ENCODE results near the gene ATOSB. TPM values are rescaled to one million over a fixed set of nuclear protein-coding genes. Genes with fewer than 3 reads are reported as not detected.
"Not testable (repeated sequence)": the region's sequence is repeated elsewhere in the genome, so short reads cannot be mapped to it uniquely, and the experiment has no call there.

Gene ATOSB, protein sequence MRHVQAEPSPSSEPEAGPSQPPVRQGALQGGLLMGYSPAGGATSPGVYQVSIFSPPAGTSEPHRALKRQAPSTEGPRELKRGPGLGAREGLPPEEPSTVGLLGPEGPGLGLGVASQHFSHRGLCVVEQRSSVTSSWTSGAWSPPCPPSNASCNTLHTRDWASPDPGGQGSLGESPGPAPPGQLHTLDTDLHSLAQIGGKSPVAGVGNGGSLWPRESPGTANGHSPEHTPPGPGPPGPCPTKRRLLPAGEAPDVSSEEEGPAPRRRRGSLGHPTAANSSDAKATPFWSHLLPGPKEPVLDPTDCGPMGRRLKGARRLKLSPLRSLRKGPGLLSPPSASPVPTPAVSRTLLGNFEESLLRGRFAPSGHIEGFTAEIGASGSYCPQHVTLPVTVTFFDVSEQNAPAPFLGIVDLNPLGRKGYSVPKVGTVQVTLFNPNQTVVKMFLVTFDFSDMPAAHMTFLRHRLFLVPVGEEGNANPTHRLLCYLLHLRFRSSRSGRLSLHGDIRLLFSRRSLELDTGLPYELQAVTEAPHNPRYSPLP
- total RNA-seq (2014; rRNA removed; shearing (Covaris generic)) = 9.6 and 10.6 TPM in 2 replicates
- polyA plus RNA-seq (2014; cell fraction: nucleus; rRNA removed) = 9.5 and 9.7 TPM in 2 replicates

- DNase-seq (ENCODE audit: extremely low read depth, low read depth) = peak; percentile 87
Observed at GRCh38 chr9:35115680-35116538, at the start of gene ATOSB. Gene ATOSB (minus strand): TSS chr9:35115862. CDS start chr9:35108274, 7,588 bp downstream.

- no peak for DNase-seq (ENCODE audit: extremely low read depth, low read depth)
Observed at GRCh38 chr9:35164711-35165110, 49.0 kb upstream of the ATOSB start.

DNA sequence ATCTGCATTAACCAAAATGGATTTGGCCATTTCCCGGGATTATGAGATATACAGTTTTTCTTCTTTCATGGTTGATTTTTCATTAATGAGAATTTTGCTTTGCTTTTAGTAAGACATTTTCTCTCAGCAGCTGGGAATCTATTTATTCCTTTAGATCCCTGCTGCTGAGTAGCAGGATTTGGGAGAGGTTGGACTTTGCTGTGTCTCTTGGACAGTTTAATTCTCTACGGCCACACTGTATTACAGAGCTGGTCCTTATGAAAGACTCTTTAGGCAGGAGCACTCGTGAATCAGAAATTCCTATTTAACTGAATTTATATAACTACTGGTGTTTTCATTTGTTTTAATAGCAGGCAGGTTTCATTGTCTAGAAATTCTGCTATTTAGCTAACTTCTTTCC, 47.8 kb upstream of the ATOSB start:
- DNase-seq (ENCODE audit: extremely low read depth, low read depth) = no peak

DNA sequence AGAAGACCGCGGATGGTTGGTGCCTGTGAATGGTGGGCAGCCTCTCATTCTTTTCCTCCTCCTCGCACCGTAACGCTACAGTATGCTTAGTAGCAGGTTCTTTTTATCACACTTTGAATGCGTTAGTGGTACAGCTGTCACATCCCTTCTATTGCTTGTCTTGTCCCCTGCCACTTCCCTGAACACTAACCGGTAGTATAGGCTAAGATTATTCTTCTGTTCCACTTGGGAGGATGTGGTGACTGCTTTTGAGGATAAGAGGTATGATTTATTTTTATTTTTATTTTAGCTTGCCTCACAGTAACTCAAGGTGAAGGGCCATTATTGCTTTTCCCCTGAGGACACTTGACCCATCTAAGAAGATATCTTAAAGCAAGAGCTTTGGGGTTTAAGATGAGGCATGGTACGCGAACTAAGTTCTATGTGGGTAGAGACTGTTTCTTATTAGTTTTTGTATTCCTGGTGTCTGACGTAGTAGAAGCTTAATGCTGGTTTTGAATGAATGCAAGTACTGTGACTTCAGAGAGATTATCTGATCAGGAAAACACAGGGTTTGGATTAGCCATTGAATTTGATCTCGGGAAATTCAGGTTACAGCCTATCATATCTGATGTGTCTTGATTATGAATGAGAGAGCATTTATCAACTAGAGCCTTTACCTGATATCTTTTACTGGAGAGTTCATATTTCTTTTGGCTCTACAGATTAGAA, 47.1 kb upstream of the ATOSB start:
- no peak for DNase-seq (ENCODE audit: extremely low read depth, low read depth)

GRCh38 chr9:35161713-35162604, 46.3 kb upstream of the ATOSB start, which contains the start of gene UNC13B:
Gene UNC13B (plus strand): TSS chr9:35162009. CDS start chr9:35162284, 275 bp downstream.
- peak; percentile 86 for DNase-seq (ENCODE audit: extremely low read depth, low read depth)

DNA sequence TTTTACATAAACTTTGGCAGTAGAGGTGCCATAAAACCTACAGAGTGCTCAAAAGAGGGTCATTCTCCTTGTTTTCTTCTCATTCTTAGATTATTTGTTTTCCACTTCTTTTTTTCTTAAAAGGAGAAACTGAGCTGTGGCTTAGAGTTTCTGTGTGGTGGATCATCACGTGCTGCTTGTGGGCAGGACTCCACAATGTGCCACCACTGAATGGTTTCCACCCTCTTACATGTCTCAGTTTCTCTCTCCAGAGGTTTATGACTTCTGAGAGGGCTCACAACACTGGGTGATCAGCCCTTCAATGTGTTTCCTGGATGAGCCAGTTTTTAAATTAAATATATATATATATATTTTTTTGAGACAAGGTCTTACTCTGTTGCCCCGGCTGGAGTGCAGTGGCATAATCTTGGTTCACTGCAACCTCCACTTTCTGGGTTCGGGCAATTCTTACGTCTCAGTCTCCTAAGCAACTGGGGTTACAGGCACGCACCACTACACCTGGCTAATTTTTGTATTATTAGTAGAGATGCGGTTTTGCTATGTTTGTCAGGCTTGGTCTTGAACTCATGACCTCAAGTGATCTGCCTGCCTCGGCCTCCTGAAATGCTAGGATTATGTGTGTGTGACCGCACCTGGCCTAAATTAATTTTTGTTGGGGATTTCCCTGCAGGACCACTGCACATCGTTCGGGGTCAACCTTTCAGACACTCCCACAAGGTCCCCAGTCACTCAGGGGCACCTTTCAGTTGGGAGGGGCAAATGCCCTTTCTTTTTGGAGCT, 43.0 kb upstream of the ATOSB start:
- no peak for DNase-seq (ENCODE audit: extremely low read depth, low read depth)

GRCh38 chr9:35157836-35158235, 42.2 kb upstream of the ATOSB start:
- DNase-seq (ENCODE audit: extremely low read depth, low read depth) = not testable (repeated sequence)

DNA sequence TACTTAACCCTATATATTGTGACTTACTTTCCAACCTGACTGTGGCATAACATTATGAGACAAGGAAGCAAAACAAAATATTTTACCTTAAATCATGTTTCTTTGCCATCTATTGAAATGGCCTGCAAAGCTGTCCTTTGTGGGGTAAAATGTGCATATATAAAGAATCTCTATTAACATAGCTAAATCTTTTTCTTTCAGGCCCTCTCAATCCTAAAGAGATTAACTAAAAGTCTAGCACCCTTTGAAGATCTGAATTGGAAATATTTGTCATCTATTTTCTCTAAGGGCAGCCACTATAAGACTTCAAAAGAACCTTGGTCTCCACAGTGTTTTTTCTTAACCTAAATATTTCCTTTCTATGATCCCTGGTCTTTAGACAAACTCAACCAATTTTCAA, 41.1 kb upstream of the ATOSB start:
- DNase-seq (ENCODE audit: extremely low read depth, low read depth) = no peak

GRCh38 chr9:35152926-35153325, 37.3 kb upstream of the ATOSB start:
- no peak for DNase-seq (ENCODE audit: extremely low read depth, low read depth)

- DNase-seq (ENCODE audit: extremely low read depth, low read depth) = not testable (repeated sequence)
Observed at GRCh38 chr9:35147941-35148563, 32.4 kb upstream of the ATOSB start.

DNA sequence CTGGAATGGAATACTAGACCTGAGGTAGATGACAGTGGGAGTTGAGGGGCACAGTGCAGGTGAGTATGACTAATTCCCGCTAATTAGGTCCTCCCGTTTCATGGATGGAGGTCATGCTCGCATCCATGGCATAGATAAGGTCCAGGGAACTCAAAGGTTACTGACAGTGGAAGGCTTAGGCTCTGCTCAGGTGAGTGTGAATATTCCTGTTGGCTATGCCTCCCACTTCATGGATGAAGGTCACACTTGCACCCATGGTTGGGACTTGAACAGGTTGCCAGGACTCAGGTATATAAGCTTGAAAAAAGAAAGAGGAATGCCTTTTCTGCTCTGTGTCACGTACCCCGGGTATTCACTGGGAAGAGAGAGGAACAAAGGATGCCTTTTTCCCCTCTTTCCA, 26.4 kb upstream of the ATOSB start:
- DNase-seq (ENCODE audit: extremely low read depth, low read depth) = no peak

DNA sequence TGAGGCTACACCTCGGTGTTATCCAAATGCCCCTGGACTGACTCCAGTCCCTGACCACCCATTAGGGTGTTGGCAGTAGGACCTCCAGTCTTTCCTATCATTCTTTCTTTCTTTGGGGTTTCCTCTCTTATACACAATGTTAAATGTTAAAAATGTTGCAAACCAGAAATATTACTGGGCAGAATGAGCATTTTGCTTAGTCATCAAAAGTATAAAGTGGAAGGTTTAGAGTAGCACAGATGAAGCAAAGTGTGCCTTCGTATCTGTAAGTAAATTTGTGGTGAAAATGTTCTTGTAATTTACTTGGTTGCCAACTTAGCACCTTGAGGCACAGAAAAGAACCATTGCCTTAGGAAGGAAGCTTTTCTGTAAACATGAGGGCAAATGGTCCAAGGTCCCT, 24.4 kb upstream of the ATOSB start:
- no peak for DNase-seq (ENCODE audit: extremely low read depth, low read depth)

DNA sequence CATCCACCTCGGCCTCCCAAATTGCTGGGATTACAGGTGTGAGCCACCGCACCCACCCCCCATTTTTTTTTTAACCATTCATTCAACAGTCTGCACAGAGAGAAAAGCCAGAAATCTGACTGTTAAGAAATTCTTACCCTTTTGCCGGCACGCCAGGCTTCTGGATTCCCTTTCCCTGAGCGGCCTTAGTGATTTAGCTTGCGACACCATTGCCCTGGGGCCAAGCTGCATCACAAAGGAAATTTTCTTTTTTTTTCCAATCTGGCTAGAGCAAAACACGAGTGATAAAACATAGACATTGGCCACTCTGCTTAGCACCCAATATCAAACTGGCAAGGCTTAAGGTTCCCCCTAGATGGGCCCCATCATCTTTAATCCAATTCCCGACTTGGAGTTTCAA, 21.2 kb upstream of the ATOSB start:
- no peak for DNase-seq (ENCODE audit: extremely low read depth, low read depth)

DNA sequence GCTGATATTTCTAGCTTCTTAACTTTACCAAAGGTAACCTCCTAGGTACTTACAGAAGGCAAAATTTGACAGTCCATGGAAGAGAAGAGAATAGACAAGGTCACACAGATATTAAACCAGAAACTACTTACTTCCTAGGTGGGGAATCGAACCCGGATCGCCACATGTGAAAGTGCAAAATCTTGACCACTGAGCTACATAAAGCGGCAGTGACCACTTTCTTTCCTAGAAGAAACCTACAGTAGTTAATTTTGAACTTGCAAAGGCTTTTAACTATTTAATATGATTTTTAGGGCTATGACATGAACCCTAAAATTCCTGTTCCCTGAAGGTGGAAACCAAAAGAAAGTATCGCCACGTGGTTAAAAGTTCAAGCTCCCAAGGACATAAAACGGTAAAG, 20.3 kb upstream of the ATOSB start:
- no peak for DNase-seq (ENCODE audit: extremely low read depth, low read depth)

DNA sequence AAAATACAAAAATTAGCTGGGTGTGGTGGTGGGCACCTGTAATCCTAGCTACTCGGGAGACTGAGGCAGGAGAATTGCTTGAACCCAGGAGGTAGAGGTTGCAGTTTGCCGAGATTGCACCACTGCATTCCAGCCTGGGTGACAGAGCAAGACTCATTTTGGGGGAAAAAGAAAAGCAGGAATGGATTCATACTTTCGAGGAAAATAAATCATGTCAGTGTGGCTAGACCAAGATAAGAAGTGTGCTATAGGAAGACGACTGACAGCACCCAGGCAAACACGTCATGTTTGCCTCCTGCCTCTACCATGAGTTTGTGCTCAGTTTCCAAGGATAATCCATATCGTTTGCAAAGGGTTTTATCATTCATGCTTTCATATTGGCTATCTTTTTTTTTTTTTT, 19.3 kb upstream of the ATOSB start:
- no peak for DNase-seq (ENCODE audit: extremely low read depth, low read depth)

- peak; percentile 85 for DNase-seq (ENCODE audit: extremely low read depth, low read depth)
Observed at GRCh38 chr9:35116898-35117551, 1.4 kb upstream of the ATOSB start.

DNA sequence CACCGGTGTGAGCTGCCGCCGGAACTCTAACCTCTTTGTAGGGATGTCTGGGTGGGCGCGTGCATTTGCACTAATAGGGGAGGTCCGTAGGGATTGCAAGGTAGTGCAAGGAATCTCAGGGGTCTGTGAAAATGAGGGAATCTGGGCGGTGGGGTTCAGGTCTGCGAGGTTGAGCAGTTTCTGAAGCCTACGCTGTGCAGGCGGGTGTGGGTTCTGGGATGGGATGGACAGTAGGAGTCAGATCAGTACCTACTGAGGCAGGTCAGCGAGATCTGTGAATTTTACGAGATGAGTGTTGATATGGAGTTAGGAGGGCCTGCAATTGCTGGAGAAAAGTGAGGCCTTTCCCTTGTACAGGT, 856 bp upstream of the ATOSB start:
- DNase-seq (ENCODE audit: extremely low read depth, low read depth) = no peak
